ENCODE measurements around the gene ANXA1. TPM values are rescaled to one million over a fixed set of nuclear protein-coding genes. Genes with fewer than 3 reads are reported as not detected.

The ANXA1 gene
- total RNA-seq, 5 donors from 2014 or later (not counting 1 experiment from before 2014, with no cell fraction given): 173 to 570 (median 200) TPM

DNA sequence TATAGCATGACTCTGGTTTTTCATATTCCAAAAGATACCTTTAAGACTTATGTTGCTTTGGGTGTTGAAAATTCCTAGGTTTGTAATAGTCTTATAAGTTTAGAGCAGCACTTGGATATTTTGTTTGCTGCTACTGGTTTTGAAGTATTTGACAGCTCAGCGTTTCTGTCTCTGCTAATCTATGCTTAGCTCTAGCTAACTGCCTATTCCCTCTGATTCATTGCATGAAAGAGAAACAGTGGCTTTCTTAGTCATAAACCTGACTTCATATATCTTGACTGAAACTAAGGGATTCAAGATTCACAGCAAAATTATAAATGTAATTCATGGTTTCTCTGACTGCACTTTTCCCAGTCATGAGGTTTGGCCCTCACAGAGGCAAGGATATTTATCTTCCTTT, 35.6 kb upstream of the ANXA1 start:
- WGBS (ENCODE audit: insufficient coverage): no CpG with 5 or more reads among the region's 1 CpG

DNA sequence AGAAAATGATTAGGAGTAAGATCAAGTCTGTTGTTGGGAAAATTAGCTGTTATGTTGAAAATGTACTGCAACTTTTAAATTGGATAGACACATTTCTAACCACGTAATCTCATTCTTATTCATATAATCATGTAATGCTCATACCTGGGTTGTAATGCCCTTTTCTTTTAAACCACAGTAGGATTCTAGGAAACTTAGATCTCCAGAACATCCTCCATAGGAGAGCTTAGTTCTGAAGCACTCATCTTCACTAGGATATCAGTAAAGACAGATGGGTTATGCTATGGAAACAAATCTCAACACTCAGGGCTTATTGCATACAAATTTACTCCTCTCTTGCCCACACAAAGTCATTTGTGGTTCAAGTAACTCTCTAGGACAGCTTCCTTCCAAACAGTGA, 34.8 kb upstream of the ANXA1 start:
- ChIA-PET POLR2A (interaction anchor here in 1 of 2 donors (0.6 kb wide), 1 partner anchor 50 kb away, joined by 3 read pairs; no protein-coding TSS in a partner anchor), CTCF (interaction anchor here (1.1 to 3.1 kb wide), 3 partner anchors 9 to 64 kb away, joined by 3 to 11 read pairs (median 3); no protein-coding TSS in a partner anchor)
- Histone ChIP-seq H3K27me3 (replicated peaks in 1 of 2; ENCODE audit: control insufficient read depth in 2 of 2, extremely low read depth in 1 of 2, insufficient read depth in 2 of 2, low read length in 1 of 2) (no peaks in the 10 kb centered on the region), H3K36me3 (ENCODE audit: control insufficient read depth in 2 of 2, extremely low read depth in 1 of 2, insufficient read depth in 1 of 2, low read length in 1 of 2) (no peaks in the 10 kb centered on the region), H3K9me3 (no peaks in the 10 kb centered on the region), H3K4me1 (ENCODE audit: control insufficient read depth in 1 of 2, extremely low read depth in 1 of 2, insufficient read depth in 2 of 2, low read length in 2 of 2) (peaks cover 7 to 19% of the 10 kb centered on the region in 2 experiments), H3K4me3 (ENCODE audit: control insufficient read depth in 1 of 2, extremely low read depth in 1 of 2, low read length in 1 of 2) (no peak overlapping the region), H3K27ac (ENCODE audit: low read length) (no peak overlapping the region)
- no peak for ATAC-seq (replicated peaks in 1 of 4)
- no peak for DNase-seq
- Mint-ChIP-seq H3K4me3 (no peak overlapping the region), H3K27ac (peak overlapping the region in 1 of 2 donors; percentile 31), H3K4me1 (peaks cover 36 to 44% (median 41%) of the 10 kb centered on the region in 3 donors), H3K27me3 (no peaks in the 10 kb centered on the region), H3K36me3 (no peaks in the 10 kb centered on the region), H3K9me3 (no peaks in the 10 kb centered on the region)
- WGBS (ENCODE audit: insufficient coverage): no CpG with 5 or more reads among the region's 1 CpG

More for the DNA sequence above, 35.6 kb upstream of the ANXA1 start:
- Mint-ChIP-seq H3K27ac (no peak overlapping the region), H3K36me3 (no peaks in the 10 kb centered on the region), H3K4me1 (peaks cover 36 to 44% (median 41%) of the 10 kb centered on the region in 3 donors), H3K9me3 (no peaks in the 10 kb centered on the region), H3K27me3 (no peaks in the 10 kb centered on the region), H3K4me3 (no peak overlapping the region)
- H3K4me1 ChIP-seq (ENCODE audit: control insufficient read depth in 1 of 2, extremely low read depth in 1 of 2, insufficient read depth in 2 of 2, low read length in 2 of 2): peaks cover 7 to 19% of the 10 kb centered on the region in 2 experiments
- H3K27ac ChIP-seq (ENCODE audit: low read length): no peak overlapping the region
- ChIA-PET CTCF (interaction anchor here in 1 of 2 donors (1.7 to 3.1 kb wide), 2 partner anchors 9 to 65 kb away, joined by 3 to 11 read pairs; no protein-coding TSS in a partner anchor), POLR2A (interaction anchor here in 1 of 2 donors (0.6 kb wide), 1 partner anchor 39 kb away, joined by 3 read pairs; no protein-coding TSS in a partner anchor)
- ATAC-seq (replicated peaks in 1 of 4) (peak in 3 of 4 experiments; percentile 27 to 62 (median 47)), DNase-seq (no peak)
- H3K4me3 ChIP-seq (ENCODE audit: control insufficient read depth in 1 of 2, extremely low read depth in 1 of 2, low read length in 1 of 2): no peak overlapping the region
- H3K36me3 ChIP-seq (ENCODE audit: control insufficient read depth in 2 of 2, extremely low read depth in 1 of 2, insufficient read depth in 1 of 2, low read length in 1 of 2): no peaks in the 10 kb centered on the region
- H3K9me3 ChIP-seq: no peaks in the 10 kb centered on the region
- H3K27me3 ChIP-seq (replicated peaks in 1 of 2; ENCODE audit: control insufficient read depth in 2 of 2, extremely low read depth in 1 of 2, insufficient read depth in 2 of 2, low read length in 1 of 2): no peaks in the 10 kb centered on the region

DNA sequence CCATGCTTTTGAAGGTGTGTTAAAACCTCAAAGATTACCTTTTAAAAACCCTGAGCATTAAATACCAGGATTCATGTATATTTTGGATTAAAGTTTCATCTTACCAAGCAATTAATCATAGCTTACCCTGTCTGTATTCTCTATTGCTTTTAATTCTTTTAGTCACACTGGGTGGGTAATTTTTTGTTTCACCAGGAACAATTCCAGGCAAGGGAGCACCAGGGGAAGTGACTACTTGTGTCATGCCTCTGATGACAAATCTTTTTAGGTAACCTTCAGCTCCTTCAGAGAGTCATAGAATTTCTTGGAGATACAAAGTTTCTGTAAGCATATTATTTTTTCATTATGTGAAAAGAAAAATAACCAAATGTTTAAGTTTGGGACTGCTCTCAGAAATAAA, 33.4 kb upstream of the ANXA1 start:
- ChIA-PET POLR2A (no interaction called here), CTCF (interaction anchor here in 1 of 2 donors (0.6 to 3.1 kb wide), 3 partner anchors 11 to 802 kb away, joined by 4 to 11 read pairs (median 4); no protein-coding TSS in a partner anchor)
- H3K4me1 Mint-ChIP-seq: peaks cover 34 to 41% (median 37%) of the 10 kb centered on the region in 3 donors
- Histone ChIP-seq H3K27ac (ENCODE audit: low read length) (no peak overlapping the region), H3K36me3 (ENCODE audit: control insufficient read depth in 2 of 2, extremely low read depth in 1 of 2, insufficient read depth in 1 of 2, low read length in 1 of 2) (no peaks in the 10 kb centered on the region), H3K9me3 (no peaks in the 10 kb centered on the region), H3K4me1 (ENCODE audit: control insufficient read depth in 1 of 2, extremely low read depth in 1 of 2, insufficient read depth in 2 of 2, low read length in 2 of 2) (peaks cover 7 to 19% of the 10 kb centered on the region in 2 experiments), H3K4me3 (ENCODE audit: control insufficient read depth in 1 of 2, extremely low read depth in 1 of 2, low read length in 1 of 2) (no peak overlapping the region), H3K27me3 (replicated peaks in 1 of 2; ENCODE audit: control insufficient read depth in 2 of 2, extremely low read depth in 1 of 2, insufficient read depth in 2 of 2, low read length in 1 of 2) (no peaks in the 10 kb centered on the region)
- ATAC-seq (replicated peaks in 1 of 4): no peak
- no peaks in the 10 kb centered on the region for H3K36me3 Mint-ChIP-seq
- H3K4me3 Mint-ChIP-seq: no peak overlapping the region
- no peaks in the 10 kb centered on the region for H3K27me3 Mint-ChIP-seq
- no peaks in the 10 kb centered on the region for H3K9me3 Mint-ChIP-seq
- DNase-seq: no peak
- no peak overlapping the region for H3K27ac Mint-ChIP-seq

DNA sequence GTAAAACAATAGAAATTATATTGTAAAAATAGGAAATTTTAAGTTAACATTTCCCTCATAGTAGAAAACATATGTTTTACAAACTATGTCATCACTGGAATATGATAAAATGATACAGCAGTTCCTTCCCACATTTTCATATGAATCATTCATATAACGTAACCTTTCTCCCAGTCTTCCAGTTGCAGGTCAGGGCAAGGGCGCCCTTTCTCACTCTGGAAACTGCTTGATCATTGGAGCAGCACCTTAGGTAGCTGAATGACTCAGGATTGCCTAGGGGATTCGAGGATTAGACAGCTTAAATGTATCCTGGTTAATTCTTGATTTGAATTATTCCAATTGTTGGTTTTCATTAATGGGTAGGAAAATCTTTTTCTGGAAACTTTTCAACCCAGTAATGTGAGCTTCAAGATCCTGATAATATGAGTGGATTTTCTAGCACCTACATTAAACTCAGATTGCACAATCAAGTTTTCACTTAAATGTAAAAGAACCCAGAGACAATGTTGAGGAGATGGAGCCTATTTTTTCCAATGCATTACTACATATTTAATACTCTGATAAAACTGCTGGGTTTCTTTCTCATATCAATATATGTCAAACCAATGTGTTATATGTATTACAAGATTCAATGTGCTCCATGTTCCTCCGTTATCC, 32.6 kb upstream of the ANXA1 start:
- Mint-ChIP-seq H3K36me3 (no peaks in the 10 kb centered on the region), H3K27me3 (no peaks in the 10 kb centered on the region), H3K4me3 (no peak overlapping the region), H3K9me3 (no peaks in the 10 kb centered on the region), H3K4me1 (peaks cover 27 to 34% (median 30%) of the 10 kb centered on the region in 3 donors), H3K27ac (no peak overlapping the region)
- Histone ChIP-seq H3K27me3 (replicated peaks in 1 of 2; ENCODE audit: control insufficient read depth in 2 of 2, extremely low read depth in 1 of 2, insufficient read depth in 2 of 2, low read length in 1 of 2) (no peaks in the 10 kb centered on the region), H3K36me3 (ENCODE audit: control insufficient read depth in 2 of 2, extremely low read depth in 1 of 2, insufficient read depth in 1 of 2, low read length in 1 of 2) (no peaks in the 10 kb centered on the region), H3K4me3 (ENCODE audit: control insufficient read depth in 1 of 2, extremely low read depth in 1 of 2, low read length in 1 of 2) (no peak overlapping the region), H3K27ac (ENCODE audit: low read length) (no peak overlapping the region), H3K4me1 (ENCODE audit: control insufficient read depth in 1 of 2, extremely low read depth in 1 of 2, insufficient read depth in 2 of 2, low read length in 2 of 2) (peaks cover 3 to 12% of the 10 kb centered on the region in 2 experiments), H3K9me3 (no peaks in the 10 kb centered on the region)
- POLR2A ChIA-PET: interaction anchor here in 1 of 2 donors (0.6 kb wide), 1 partner anchor 14 kb away, joined by 3 read pairs; no protein-coding TSS in a partner anchor
- WGBS (ENCODE audit: insufficient coverage): 100% methylated on average over 1 of the region's 4 CpGs
- no peak for DNase-seq
- CTCF ChIA-PET: interaction anchor here in 1 of 2 donors (0.6 to 1.6 kb wide), 2 partner anchors 51 to 803 kb away, joined by 4 read pairs; no protein-coding TSS in a partner anchor
- no peak for ATAC-seq (replicated peaks in 1 of 4)

DNA sequence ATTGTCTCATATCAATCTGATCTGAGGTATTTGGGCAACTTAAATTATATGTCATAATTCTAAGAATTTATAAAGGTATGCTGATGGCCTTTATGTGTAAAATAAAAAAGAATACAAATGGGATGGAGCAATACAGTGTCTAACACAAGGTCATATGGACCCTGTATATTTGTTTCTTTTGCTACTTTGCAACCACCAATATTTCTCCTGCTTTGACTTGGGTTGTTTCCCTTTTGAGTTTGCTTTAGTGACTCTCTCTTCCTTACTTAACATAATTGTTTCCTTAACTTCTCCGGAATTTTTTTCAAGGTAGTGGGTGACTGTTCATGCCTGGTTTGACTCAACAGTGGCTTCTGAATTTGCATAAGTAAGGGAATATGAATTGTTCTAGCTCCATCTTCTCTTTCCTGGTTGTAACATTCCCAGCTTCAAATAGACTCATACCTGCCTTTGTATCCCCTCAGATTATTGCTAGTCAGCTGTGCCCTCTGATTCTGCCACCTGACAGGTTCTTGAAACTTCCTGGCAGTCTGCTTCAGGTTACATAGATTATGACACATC, 30.2 kb upstream of the ANXA1 start:
- Mint-ChIP-seq H3K4me1 (peaks cover 2 to 11% (median 7%) of the 10 kb centered on the region in 3 donors), H3K27ac (no peak overlapping the region), H3K36me3 (no peaks in the 10 kb centered on the region), H3K4me3 (no peak overlapping the region), H3K27me3 (no peaks in the 10 kb centered on the region), H3K9me3 (no peaks in the 10 kb centered on the region)
- Histone ChIP-seq H3K27ac (ENCODE audit: low read length) (no peak overlapping the region), H3K4me1 (ENCODE audit: control insufficient read depth in 1 of 2, extremely low read depth in 1 of 2, insufficient read depth in 2 of 2, low read length in 2 of 2) (no peaks in the 10 kb centered on the region), H3K36me3 (ENCODE audit: control insufficient read depth in 2 of 2, extremely low read depth in 1 of 2, insufficient read depth in 1 of 2, low read length in 1 of 2) (no peaks in the 10 kb centered on the region), H3K27me3 (replicated peaks in 1 of 2; ENCODE audit: control insufficient read depth in 2 of 2, extremely low read depth in 1 of 2, insufficient read depth in 2 of 2, low read length in 1 of 2) (no peaks in the 10 kb centered on the region), H3K4me3 (ENCODE audit: control insufficient read depth in 1 of 2, extremely low read depth in 1 of 2, low read length in 1 of 2) (no peak overlapping the region), H3K9me3 (no peaks in the 10 kb centered on the region)
- no peak for ATAC-seq (replicated peaks in 1 of 4)
- no CpG with 5 or more reads among the region's 1 CpG for WGBS (ENCODE audit: insufficient coverage)
- CTCF ChIA-PET: interaction anchor here in 1 of 2 donors (1.3 kb wide), 1 partner anchor 14 kb away, joined by 4 read pairs; no protein-coding TSS in a partner anchor
- POLR2A ChIA-PET: interaction anchor here in 1 of 2 donors (1.2 kb wide), 1 partner anchor 39 kb away, joined by 3 read pairs; no protein-coding TSS in a partner anchor
- DNase-seq: no peak

DNA sequence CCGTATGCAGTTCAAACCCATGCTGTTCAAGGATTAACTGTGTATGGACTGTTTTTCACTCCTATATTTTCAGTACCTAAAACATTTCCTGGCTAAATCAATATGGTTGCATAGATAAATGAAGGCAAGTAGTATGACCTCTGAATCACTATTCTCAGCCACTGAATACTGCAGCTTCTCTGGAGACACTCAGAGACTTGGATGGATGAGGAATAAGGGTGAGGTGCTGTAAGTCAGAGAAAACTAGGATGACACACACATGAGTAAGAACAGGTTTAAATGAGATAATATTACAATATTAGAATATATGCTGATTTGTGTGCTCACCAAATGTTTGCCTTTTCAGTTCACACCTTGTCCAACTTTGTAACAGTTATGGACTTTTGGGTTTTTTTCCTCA, 26.0 kb upstream of the ANXA1 start:
- H3K4me3 ChIP-seq (ENCODE audit: control insufficient read depth in 1 of 2, extremely low read depth in 1 of 2, low read length in 1 of 2): no peak overlapping the region
- H3K27ac ChIP-seq (ENCODE audit: low read length): no peak overlapping the region
- Mint-ChIP-seq H3K4me1 (peaks cover 0 to 27% (median 4%) of the 10 kb centered on the region in 3 donors), H3K36me3 (no peaks in the 10 kb centered on the region), H3K27ac (no peak overlapping the region), H3K9me3 (no peaks in the 10 kb centered on the region), H3K4me3 (no peak overlapping the region), H3K27me3 (no peaks in the 10 kb centered on the region)
- no peaks in the 10 kb centered on the region for H3K27me3 ChIP-seq (replicated peaks in 1 of 2; ENCODE audit: control insufficient read depth in 2 of 2, extremely low read depth in 1 of 2, insufficient read depth in 2 of 2, low read length in 1 of 2)
- ChIA-PET CTCF (no interaction called here), POLR2A (no interaction called here)
- no peaks in the 10 kb centered on the region for H3K36me3 ChIP-seq (ENCODE audit: control insufficient read depth in 2 of 2, extremely low read depth in 1 of 2, insufficient read depth in 1 of 2, low read length in 1 of 2)
- no peak for ATAC-seq (replicated peaks in 1 of 4)
- no peaks in the 10 kb centered on the region for H3K9me3 ChIP-seq
- DNase-seq: no peak
- no CpG with 5 or more reads among the region's 1 CpG for WGBS (ENCODE audit: insufficient coverage)
- no peaks in the 10 kb centered on the region for H3K4me1 ChIP-seq (ENCODE audit: control insufficient read depth in 1 of 2, extremely low read depth in 1 of 2, insufficient read depth in 2 of 2, low read length in 2 of 2)
